NCI-H446 treated with DMSO at 0.1 percent for 48 hours (cell line): Measurements from ENCODE around the gene ACR.

Source experiments
- DNase-seq: peaks from one replicate; lab custom pipeline; 2025; lab: John Stamatoyannopoulos, UW

The ACR gene

GRCh38 chr22:50737728-50738648 is at the start of gene ACR:
Gene ACR (plus strand): TSS chr22:50738204. CDS start chr22:50738236, 32 bp downstream.
- no peak for DNase-seq

- DNase-seq = no peak
These were observed 49.6 kb upstream of the ACR start for GRCh38 chr22:50688448-50688847.

- no peak for DNase-seq
These were observed 46.5 kb upstream of the ACR start for GRCh38 chr22:50691521-50691920.

GRCh38 chr22:50693462-50693861 is 44.5 kb upstream of the ACR start:
- no peak for DNase-seq

- no peak for DNase-seq
These were observed 43.9 kb upstream of the ACR start for GRCh38 chr22:50694099-50694605.

GRCh38 chr22:50694766-50695420 is 43.1 kb upstream of the ACR start:
- no peak for DNase-seq

- DNase-seq = no peak
These were observed 42.4 kb upstream of the ACR start for GRCh38 chr22:50695421-50696250.

GRCh38 chr22:50696251-50696798 is 41.7 kb upstream of the ACR start:
- no peak for DNase-seq

GRCh38 chr22:50696799-50697561 is 41.0 kb upstream of the ACR start:
- no peak for DNase-seq

GRCh38 chr22:50697667-50698506 is 40.1 kb upstream of the ACR start:
- no peak for DNase-seq

- DNase-seq = no peak
These were observed 39.5 kb upstream of the ACR start for GRCh38 chr22:50698546-50698945.

- no peak for DNase-seq
These were observed 38.8 kb upstream of the ACR start for GRCh38 chr22:50699001-50699755.

GRCh38 chr22:50699756-50700386 is 38.1 kb upstream of the ACR start:
- no peak for DNase-seq

GRCh38 chr22:50700387-50701075 is 37.5 kb upstream of the ACR start:
- no peak for DNase-seq

- DNase-seq = no peak
These were observed 37.0 kb upstream of the ACR start for GRCh38 chr22:50701076-50701419.

GRCh38 chr22:50701428-50702154 is 36.4 kb upstream of the ACR start:
- no peak for DNase-seq

- DNase-seq = no peak
These were observed 35.7 kb upstream of the ACR start for GRCh38 chr22:50702261-50702671.
